Measurements from ENCODE around the gene GPR52. TPM values are rescaled to one million over a fixed set of nuclear protein-coding genes. Genes with fewer than 3 reads are reported as not detected.
A peak's percentile ranks its signal among the peaks of the same experiment; 100 is the strongest.

The GPR52 gene
- total RNA-seq, 1 experiment from 2014 or later, result 0.11 TPM

DNA sequence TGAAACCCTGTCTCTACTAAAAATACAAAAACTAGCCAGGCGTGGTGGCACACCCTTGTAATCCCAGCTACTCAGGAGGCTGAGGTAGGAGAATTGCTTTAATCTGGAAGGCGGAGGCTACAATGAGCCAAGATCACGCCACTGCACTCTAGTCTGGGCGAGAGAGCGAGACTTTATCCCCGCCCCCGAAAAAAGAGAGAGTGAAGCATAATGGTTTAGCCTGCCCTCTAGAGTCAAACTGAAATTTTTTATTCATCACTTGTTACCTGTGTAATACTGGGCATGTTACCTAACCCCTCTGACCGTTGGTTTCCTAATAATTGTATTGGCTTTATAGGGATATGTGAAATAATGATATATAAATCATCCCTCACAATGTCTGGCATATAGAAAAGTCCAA, 18.8 kb downstream of the GPR52 start:
- DNase-seq (ENCODE audit: low read depth), result no peak

DNA sequence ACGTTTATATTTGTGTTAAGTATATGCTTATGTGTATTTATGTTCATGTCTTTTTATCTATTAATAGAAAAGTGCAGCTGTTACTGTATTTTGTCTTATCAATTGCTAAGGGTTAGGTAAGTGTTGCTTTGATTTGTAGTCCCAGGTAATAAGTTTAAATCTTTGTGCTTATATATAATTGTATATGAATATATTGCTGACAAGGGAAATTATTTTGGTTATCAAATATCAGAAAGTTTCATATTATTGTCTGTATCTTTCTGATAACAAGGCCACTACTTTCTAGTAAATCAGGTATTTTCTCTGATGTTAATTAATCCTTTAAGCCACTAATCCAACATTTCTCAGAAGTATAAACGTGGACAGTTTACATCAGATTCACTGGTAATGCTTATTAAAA, 21.3 kb downstream of the GPR52 start:
- no peak for DNase-seq (ENCODE audit: low read depth)

DNA sequence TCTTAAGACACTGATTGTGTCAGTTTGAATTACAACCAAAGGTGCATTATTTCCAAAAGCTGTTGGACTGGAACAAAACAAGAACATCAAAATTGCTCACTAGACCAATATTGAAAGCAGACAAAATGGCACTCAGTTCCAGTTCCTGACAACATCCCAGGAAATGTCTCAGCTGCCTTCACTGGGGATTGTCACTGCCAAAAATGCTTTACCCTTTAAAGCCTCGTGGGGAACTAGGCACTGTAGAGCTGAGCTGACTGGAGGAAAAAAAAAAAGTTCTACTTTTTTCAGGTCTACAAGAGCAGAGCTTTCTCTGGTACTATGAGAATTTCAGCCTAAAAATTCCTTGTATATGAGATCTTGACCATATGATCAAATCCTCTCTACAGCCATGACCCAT, 21.9 kb downstream of the GPR52 start:
- DNase-seq (ENCODE audit: low read depth), result peak; percentile 2

DNA sequence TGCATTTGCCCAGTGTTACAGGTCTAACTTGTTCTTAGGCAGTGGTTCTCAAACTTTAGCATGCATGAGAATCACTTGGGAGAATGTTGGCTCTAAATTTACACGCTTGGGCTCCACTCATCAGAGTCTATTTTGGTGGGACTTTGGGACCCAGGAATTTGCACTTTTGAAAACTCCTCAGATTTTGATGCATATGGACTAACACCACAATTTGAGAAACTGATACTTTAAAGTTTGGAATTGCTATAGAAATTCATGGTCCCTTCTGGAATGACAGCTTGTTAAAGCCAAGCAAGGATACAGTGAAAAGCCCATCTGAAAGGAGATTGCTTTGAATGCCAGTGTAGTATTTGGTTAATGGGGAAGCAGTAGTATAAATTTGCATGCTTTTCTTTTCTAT, 31.5 kb downstream of the GPR52 start:
- no peak for DNase-seq (ENCODE audit: low read depth)

DNA sequence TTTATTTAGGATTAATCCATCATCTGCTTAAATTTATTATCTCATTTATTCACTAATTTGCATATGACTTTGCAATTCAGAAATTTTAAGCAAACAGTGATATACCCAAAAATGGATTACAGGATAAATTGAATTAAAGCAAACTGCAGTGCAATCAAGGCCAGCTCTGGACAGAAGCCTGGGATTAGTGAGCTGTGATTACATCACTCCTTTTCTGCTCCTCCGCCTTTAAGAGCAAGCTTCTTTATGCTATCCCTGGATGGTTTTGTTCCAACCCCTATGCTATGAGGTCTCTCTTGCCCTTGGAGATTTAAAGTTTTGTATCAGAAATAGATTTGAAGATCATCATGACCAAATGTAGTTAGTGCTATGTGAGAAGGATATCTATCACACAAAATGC, 32.6 kb downstream of the GPR52 start:
- DNase-seq (ENCODE audit: low read depth), result no peak

DNA sequence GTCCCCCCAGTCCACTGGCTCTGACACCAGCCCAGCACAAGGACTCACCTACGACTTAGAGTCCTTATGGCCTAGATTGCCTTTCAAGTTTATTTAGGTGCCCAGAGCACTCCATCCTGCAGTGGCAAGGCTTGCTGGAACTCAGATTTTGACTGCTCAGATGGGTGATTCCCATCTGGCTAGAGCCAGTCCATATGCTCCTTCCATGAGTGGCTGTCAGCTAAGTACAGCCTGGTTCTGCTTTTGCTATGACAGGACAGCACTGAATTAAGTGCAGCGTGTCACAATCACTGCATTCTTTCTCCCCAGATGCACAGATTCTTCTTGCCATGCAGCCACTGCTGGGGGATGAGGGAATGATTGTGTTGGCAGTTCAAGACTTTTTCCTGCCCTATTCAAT, 43.8 kb downstream of the GPR52 start:
- DNase-seq (ENCODE audit: low read depth), result no peak

DNA sequence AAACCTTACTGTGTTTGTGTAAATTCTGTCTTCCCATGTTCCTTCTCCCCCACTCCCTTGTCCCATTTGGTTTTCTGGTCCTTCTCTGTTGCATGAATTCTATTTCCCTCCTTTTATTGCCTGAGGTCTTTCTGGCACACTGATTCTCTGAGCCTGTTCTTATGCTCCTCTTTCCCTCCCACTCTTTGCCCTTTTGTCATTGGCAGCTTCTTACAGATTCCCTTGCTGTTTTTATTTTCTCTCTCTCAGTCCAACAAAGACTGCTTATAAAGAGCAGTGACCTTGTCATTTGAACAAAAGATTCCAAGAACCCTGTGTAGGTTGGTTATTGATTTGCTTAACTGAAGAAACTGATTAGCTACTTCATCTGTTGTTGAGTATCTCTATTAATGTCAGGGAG, 49.7 kb downstream of the GPR52 start:
- DNase-seq (ENCODE audit: low read depth), result no peak
